IMR-90 (cell line): ENCODE measurements around the gene AKAP1. TPM values are rescaled to one million over a fixed set of nuclear protein-coding genes. Genes with fewer than 3 reads are reported as not detected.

Experiments
- ATAC-seq: fragments of 200-7000 bp; cut with Tn5 transposase; 2 replicates; pipeline ENCODE4 v1.9.1; 2020; ENCODE audit warnings: low read depth, mild to moderate bottlenecking, moderate library complexity
- BruUV-seq: library from RNA; stranded (reverse); fragments of 400-500 nt; replicated peaks from 2 replicates; lab custom pipeline; 2021; lab: Mats Ljungman, UMichigan
- CTCF ChIA-PET: fragments of 300-600 bp; formaldehyde crosslinking; extraction: SDS; loops from one replicate; lab custom pipeline; 2021; ENCODE audit warnings: antibody characterized with exemption; lab: Yijun Ruan, JAX
- POLR2A ChIA-PET: fragments of 300-600 bp; sonication (Branson Sonifier 250); formaldehyde crosslinking; loops from one replicate; lab custom pipeline; 2022; ENCODE audit warnings: antibody characterized with exemption; ENCODE audit not compliant: unreplicated experiment; lab: Charles Lee
- DNase-seq: peaks from one replicate; pipeline ENCODE4 v3.0.0; 2013
- H2AFZ ChIP-seq: replicated peaks from 2 replicates; pipeline ENCODE3; 2013; ENCODE audit warnings: low read length, mild to moderate bottlenecking; ENCODE audit not compliant: poor library complexity
- H2AK5ac ChIP-seq: 2 replicates; pipeline ENCODE4 v1.6.1; 2013; ENCODE audit warnings: low read depth, low read length, inconsistent platforms
- H2AK9ac ChIP-seq: replicated peaks from 2 replicates; pipeline ENCODE3; 2013; ENCODE audit warnings: mild to moderate bottlenecking, low read depth, low read length, moderate library complexity; ENCODE audit not compliant: poor library complexity
- H2BK120ac ChIP-seq: 2 replicates; pipeline ENCODE4 v1.6.1; 2013; ENCODE audit warnings: low read depth, low read length, inconsistent platforms
- H2BK15ac ChIP-seq: 3 replicates; pipeline ENCODE4 v1.6.1; 2013; ENCODE audit warnings: low read depth, low read length, inconsistent platforms
- H2BK20ac ChIP-seq: 2 replicates; pipeline ENCODE4 v1.6.1; 2013; ENCODE audit warnings: low read depth, mild to moderate bottlenecking, inconsistent platforms, low read length, moderate library complexity
- H2BK5ac ChIP-seq: 2 replicates; pipeline ENCODE4 v1.6.1; 2013; ENCODE audit warnings: mild to moderate bottlenecking, low read depth, low read length, inconsistent platforms; ENCODE audit not compliant: poor library complexity, severe bottlenecking
- H3K14ac ChIP-seq: replicated peaks from 2 replicates; pipeline ENCODE4 v1.6.1; 2013; ENCODE audit warnings: low read depth, low read length, inconsistent platforms
- H3K18ac ChIP-seq: 2 replicates; pipeline ENCODE4 v1.6.1; 2013; ENCODE audit warnings: low read depth, low read length, control low read depth
- H3K23ac ChIP-seq: 2 replicates; pipeline ENCODE4 v1.6.1; 2013; ENCODE audit warnings: low read depth, low read length, inconsistent platforms
- H3K27ac ChIP-seq: 2 replicates; pipeline ENCODE4 v1.5.1; 2013; ENCODE audit warnings: mild to moderate bottlenecking, control low read depth, low read length; ENCODE audit not compliant: insufficient read depth
- H3K27me3 ChIP-seq: 2 replicates; pipeline ENCODE4 v1.6.1; 2013; ENCODE audit warnings: low read length; ENCODE audit not compliant: control insufficient read depth, insufficient read depth
- H3K36me3 ChIP-seq: 2 replicates; pipeline ENCODE4 v1.6.1; 2013; ENCODE audit warnings: low read length, mixed read lengths; ENCODE audit not compliant: control insufficient read depth, insufficient read depth
- H3K4ac ChIP-seq: 2 replicates; pipeline ENCODE4 v1.6.1; 2013; ENCODE audit warnings: low read depth, low read length, inconsistent platforms
- H3K4me1 ChIP-seq: 2 replicates; pipeline ENCODE4 v1.6.1; 2013; ENCODE audit warnings: low read length, mixed read lengths; ENCODE audit not compliant: control insufficient read depth, insufficient read depth
- H3K4me2 ChIP-seq: 2 replicates; pipeline ENCODE4 v1.6.1; 2013; ENCODE audit warnings: low read depth, mild to moderate bottlenecking, control low read depth, low read length, moderate library complexity
- H3K4me3 ChIP-seq: 2 replicates; pipeline ENCODE4 v1.5.1; 2013; ENCODE audit warnings: low read depth, mild to moderate bottlenecking, control low read depth, low read length, moderate library complexity; ENCODE audit not compliant: insufficient read depth
- H3K56ac ChIP-seq: 2 replicates; pipeline ENCODE4 v1.6.1; 2013; ENCODE audit warnings: low read length, inconsistent platforms; ENCODE audit not compliant: insufficient read depth; ENCODE audit errors: extremely low read depth
- H3K79me1 ChIP-seq, 2 experiments: 2 replicates each; pipeline ENCODE4 v1.6.1; 2013; ENCODE audit warnings: low read length in 2 of 2, inconsistent platforms in 1 of 2, low read depth in 1 of 2
- H3K9ac ChIP-seq: 2 replicates; pipeline ENCODE4 v1.6.1; 2013; ENCODE audit warnings: low read depth, low read length, control low read depth
- H3K9me1 ChIP-seq: 2 replicates; pipeline ENCODE4 v1.6.1; 2013; ENCODE audit warnings: low read length, inconsistent platforms; ENCODE audit not compliant: insufficient read depth
- H3K9me3 ChIP-seq: 2 replicates; pipeline ENCODE4 v1.6.1; 2013; ENCODE audit warnings: low read length; ENCODE audit not compliant: control insufficient read depth, insufficient read depth
- H4K20me1 ChIP-seq: 2 replicates; pipeline ENCODE4 v1.6.1; 2013; ENCODE audit warnings: low read length, inconsistent platforms; ENCODE audit not compliant: insufficient read depth
- H4K5ac ChIP-seq: 2 replicates; pipeline ENCODE4 v1.6.1; 2013; ENCODE audit warnings: mild to moderate bottlenecking, low read depth, low read length, control low read depth
- H4K8ac ChIP-seq, 2 experiments: 2 replicates each; pipeline ENCODE4 v1.6.1; 2013; ENCODE audit warnings: low read depth in 2 of 2, low read length in 2 of 2, control low read depth in 1 of 2, inconsistent platforms in 1 of 2
- H4K91ac ChIP-seq: 2 replicates; pipeline ENCODE4 v1.6.1; 2013; ENCODE audit warnings: low read depth, low read length, inconsistent platforms; ENCODE audit not compliant: insufficient read depth
- BHLHE40 ChIP-seq: fragments of 150-350 bp; IDR thresholded peaks from 2 replicates; pipeline ENCODE4 v1.6.1; 2016; ENCODE audit warnings: mild to moderate bottlenecking, low read depth, low read length
- CEBPB ChIP-seq: IDR thresholded peaks from 2 replicates; pipeline ENCODE4 v1.6.1; 2012; ENCODE audit warnings: low read depth, low read length, improper control_type of control experiment
- CTCF ChIP-seq: conservative IDR thresholded peaks from 2 replicates; pipeline ENCODE4 v1.5.1; 2012; ENCODE audit warnings: mild to moderate bottlenecking, low read depth, low read length, improper control_type of control experiment
- FOS ChIP-seq: fragments of 150-350 bp; IDR thresholded peaks from 2 replicates; pipeline ENCODE4 v1.6.1; 2016; ENCODE audit warnings: low read depth, low read length
- MAFK ChIP-seq: IDR thresholded peaks from 2 replicates; pipeline ENCODE4 v1.6.1; 2012; ENCODE audit warnings: low read depth, low read length, improper control_type of control experiment
- MAZ ChIP-seq: IDR thresholded peaks from 2 replicates; pipeline ENCODE4 v1.6.1; 2012; ENCODE audit warnings: low read depth, mild to moderate bottlenecking, low read length, improper control_type of control experiment, moderate library complexity, borderline replicate concordance
- NFE2L2 ChIP-seq: fragments of 150-350 bp; IDR thresholded peaks from 2 replicates; pipeline ENCODE4 v1.6.1; 2016; ENCODE audit warnings: low read depth, mild to moderate bottlenecking, low read length
- POLR2A ChIP-seq: IDR thresholded peaks from 2 replicates; pipeline ENCODE4 v1.6.1; 2012; ENCODE audit warnings: mild to moderate bottlenecking, low read depth, low read length
- RAD21 ChIP-seq: IDR thresholded peaks from 2 replicates; pipeline ENCODE4 v1.6.1; 2012; ENCODE audit warnings: low read length, improper control_type of control experiment
- RCOR1 ChIP-seq: IDR thresholded peaks from 2 replicates; pipeline ENCODE4 v1.6.1; 2012; ENCODE audit warnings: mild to moderate bottlenecking, low read length, improper control_type of control experiment; ENCODE audit not compliant: insufficient replicate concordance
- SMC3 ChIP-seq: fragments of 150-350 bp; IDR thresholded peaks from 2 replicates; pipeline ENCODE4 v1.6.1; 2016; ENCODE audit warnings: low read depth, mild to moderate bottlenecking, antibody characterized with exemption, low read length, moderate library complexity
- WGBS, 2 experiments: methylation state at CpG; one replicate each; pipeline versions ENCODE4 v1.1.5 to v1.1.7; 2013; ENCODE audit warnings: missing lambda C conversion rate in 2 of 2; ENCODE audit not compliant: insufficient read length in 1 of 2; ENCODE audit errors: extremely low coverage in 2 of 2; 5-methylcytosine and 5-hydroxymethylcytosine counted together
- dilution Hi-C: fragments of 300-500 bp; cut with HindIII; formaldehyde crosslinking; loops from one replicate; pipeline ENCODE4 v1.14.3; 2018; ENCODE audit warnings: low sequenced_read_pairs; ENCODE audit not compliant: unreplicated experiment
- in situ Hi-C: fragments of 300-500 bp; cut with MboI; formaldehyde crosslinking; loops from 3 replicates; pipeline ENCODE4 v1.14.3; 2019; ENCODE audit warnings: low sequenced_read_pairs, inconsistent platforms, mixed read lengths
- intact Hi-C: fragments of 100-400 bp; cut with micrococcal nuclease; formaldehyde crosslinking; loops from 2 replicates; pipeline ENCODE4 v1.10.0; 2022
- polyA plus RNA-seq, 3 experiments: library from polyadenylated mRNA; depleted of rRNA; stranded (reverse); fragments of >200 nt; gene quantifications; 2 replicates each; pipeline ENCODE4 v1.2.3, GENCODE V29; 2012; ENCODE audit warnings: low replicate concordance in 1 of 3
- total RNA-seq: library from RNA; depleted of rRNA; stranded (reverse); fragments of >200 nt; gene quantifications from 2 replicates; pipeline ENCODE4 v1.2.3, GENCODE V29; 2012

Gene AKAP1
- total and polyA plus RNA-seq, 2 of the 4 experiments (the other 2 are of a cell fraction), result 10.2 to 17.4 TPM

GRCh38 chr17:57130708-57131461 is 45.8 kb downstream of the AKAP1 start:
- Histone ChIP-seq H3K9me1 (no peaks in the 10 kb centered on the region), H2AK9ac (no peak overlapping the region), H2AFZ (peak overlapping the region; percentile 85), H2BK20ac (no peak overlapping the region), H4K5ac (no peak overlapping the region), H2BK15ac (no peak overlapping the region), H3K36me3 (no peaks in the 10 kb centered on the region), H3K4me3 (peak overlapping the region; percentile 42; the same call in 1 of the 2 replicates), H3K18ac (no peak overlapping the region), H3K27me3 (peaks cover 7% of the 10 kb centered on the region), H3K14ac (no peak overlapping the region), H2BK120ac (no peak overlapping the region), H2AK5ac (no peak overlapping the region), H3K4me1 (no peaks in the 10 kb centered on the region), H3K79me1 (no peaks in the 10 kb centered on the region), H3K4ac (no peak overlapping the region), H3K9ac (no peak overlapping the region), H3K56ac (no peak overlapping the region), H3K27ac (no peak overlapping the region), H4K91ac (no peak overlapping the region), H3K9me3 (no peaks in the 10 kb centered on the region), H4K20me1 (no peaks in the 10 kb centered on the region), H4K8ac (no peak overlapping the region), H3K23ac (no peak overlapping the region), H2BK5ac (no peak overlapping the region), H3K4me2 (peak overlapping the region; percentile 100)
- DNase-seq, result peak; percentile 70
- TF ChIP-seq FOS (no peak), RAD21 (peak; percentile 89), MAFK (no peak), RCOR1 (no peak), CEBPB (peak; percentile 57; the same call in 1 of the 2 replicates), BHLHE40 (no peak), SMC3 (peak; percentile 60), MAZ (peak; percentile 50), NFE2L2 (no peak), CTCF (peak; percentile 78), POLR2A (no peak)
- ChIA-PET CTCF (interaction anchor here (1.2 to 1.5 kb wide), 2 partner anchors 702 to 705 kb away, joined by 3 to 6 read pairs; no protein-coding TSS in a partner anchor), POLR2A (no interaction called here)
- in situ Hi-C loops (no loop called here), dilution Hi-C loops (no loop called here), intact Hi-C loops (loop anchor here (1.0 to 10.0 kb wide), 7 partner anchors 464 to 982 kb away; no protein-coding TSS in a partner anchor)
- no TSS peak for BruUV-seq
- WGBS, 2 experiments, result 61% methylated on average over 3 of the region's 16 CpGs; no CpG with 5 or more reads in 1 of the 2 experiments
- ATAC-seq, result peak; percentile 99
